ENCODE data around the gene NOLC1.

GRCh38 chr10:102120991-102121738, 31.0 kb upstream of the NOLC1 start:
- TF ChIP-seq CTCF (IDR thresholded peaks at IDR 0.05) (no peak), POLR2A (IDR thresholded peaks at IDR 0.05) (no peak)

Measured in right lobe of liver (tissue), 4 donors.